ENCODE measurements around the gene MYO1B. TPM values are rescaled to one million over a fixed set of nuclear protein-coding genes. Genes with fewer than 3 reads are reported as not detected.

The MYO1B gene
- total and polyA plus RNA-seq, 2 of the 4 experiments (the other 2 are of a cell fraction) = 57.2 to 116 TPM

DNA sequence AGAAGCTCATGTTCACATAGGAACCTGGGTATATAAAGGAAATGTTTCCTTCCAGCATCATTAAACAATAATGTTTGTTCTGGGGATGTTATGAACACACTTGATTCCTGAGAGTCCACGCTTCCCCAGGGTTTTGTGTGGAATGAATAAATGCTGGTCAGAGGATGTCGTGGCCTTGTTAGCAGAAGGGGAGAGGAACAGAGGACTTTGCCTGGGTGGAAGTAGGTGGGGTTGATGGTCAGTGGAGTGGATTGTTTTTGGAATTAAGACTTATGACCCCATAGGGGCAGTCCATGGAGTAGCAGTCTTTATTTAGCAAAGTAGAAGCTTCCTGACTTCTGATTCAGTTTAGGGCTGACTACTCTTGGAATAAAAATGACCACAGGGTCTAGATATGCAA is 139.6 kb downstream of the MYO1B start:
- Histone ChIP-seq H2BK20ac (ENCODE audit: low read depth, low read length) (peak overlapping the region; percentile 18), H4K20me1 (ENCODE audit: insufficient read depth, low read length) (no peaks in the 10 kb centered on the region), H4K5ac (ENCODE audit: low read depth, low read length) (peak overlapping the region; percentile 69), H3K14ac (replicated peaks; ENCODE audit: low read depth, low read length) (0 out of 2 replicates have a peak overlapping the region, but pooled peaks have one; percentile 8), H3K9ac (ENCODE audit: low read depth, low read length) (no peak overlapping the region), H3K36me3 (ENCODE audit: control insufficient read depth, insufficient read depth, low read length) (peaks cover 33% of the 10 kb centered on the region), H3K23ac (ENCODE audit: low read depth, low read length) (peak overlapping the region; percentile 5; the same call in 1 of the 2 replicates), H3K9me1 (ENCODE audit: insufficient read depth, low read length) (peaks cover 24% of the 10 kb centered on the region), H4K8ac (ENCODE audit: low read depth in 2 of 2, low read length in 2 of 2) (peak overlapping the region; percentile 1 to 55; a peak in 2 of 4 replicates), H3K56ac (ENCODE audit: extremely low read depth, insufficient read depth, low read length) (peak overlapping the region; percentile 1; the same call in 1 of the 2 replicates), H2BK15ac (ENCODE audit: low read depth, low read length) (peak overlapping the region; percentile 18; the same call in 1 of the 3 replicates), H3K4me1 (ENCODE audit: control insufficient read depth, insufficient read depth, low read length) (peaks cover 28% of the 10 kb centered on the region), H3K27me3 (ENCODE audit: control insufficient read depth, insufficient read depth, low read length) (no peaks in the 10 kb centered on the region), H3K27ac (ENCODE audit: insufficient read depth, low read length) (peak overlapping the region; percentile 80; the same call in 1 of the 2 replicates), H2AK9ac (replicated peaks; ENCODE audit: low read depth, low read length, poor library complexity) (peak overlapping the region; percentile 28), H3K4ac (ENCODE audit: low read depth, low read length) (peak overlapping the region; percentile 57), H4K91ac (ENCODE audit: insufficient read depth, low read depth, low read length) (peak overlapping the region; percentile 75), H2BK120ac (ENCODE audit: low read depth, low read length) (peak overlapping the region; percentile 52), H3K18ac (ENCODE audit: low read depth, low read length) (peak overlapping the region; percentile 67), H3K79me1 (ENCODE audit: low read depth in 1 of 2, low read length in 2 of 2) (peaks cover 16 to 42% of the 10 kb centered on the region in 2 experiments), H3K9me3 (ENCODE audit: control insufficient read depth, insufficient read depth, low read length) (no peaks in the 10 kb centered on the region), H3K4me2 (ENCODE audit: low read depth, low read length) (no peak overlapping the region), H3K4me3 (ENCODE audit: insufficient read depth, low read depth, low read length) (no peak overlapping the region), H2BK5ac (ENCODE audit: low read depth, low read length, poor library complexity, severe bottlenecking) (peak overlapping the region; percentile 92), H2AFZ (replicated peaks; ENCODE audit: low read length, poor library complexity) (no peak overlapping the region), H2AK5ac (ENCODE audit: low read depth, low read length) (peak overlapping the region; percentile 9; the same call in 1 of the 2 replicates)
- intact Hi-C loops (cut with micrococcal nuclease) = loop anchor here (5.0 kb wide), 1 partner anchor 88 kb away; no protein-coding TSS in a partner anchor
- no CpG with 5 or more reads among the region's 2 CpGs for WGBS, 2 experiments (ENCODE audit: extremely low coverage in 2 of 2, insufficient read length in 1 of 2)
- in situ Hi-C loops (cut with MboI; ENCODE audit: low sequenced_read_pairs) = no loop called here
- DNase-seq (peak; percentile 15), ATAC-seq (ENCODE audit: low read depth) (peak; percentile 37)
- TF ChIP-seq NFE2L2 (IDR thresholded peaks at IDR 0.05; ENCODE audit: low read depth, low read length) = no peak
- TF ChIP-seq, protein P1, sequence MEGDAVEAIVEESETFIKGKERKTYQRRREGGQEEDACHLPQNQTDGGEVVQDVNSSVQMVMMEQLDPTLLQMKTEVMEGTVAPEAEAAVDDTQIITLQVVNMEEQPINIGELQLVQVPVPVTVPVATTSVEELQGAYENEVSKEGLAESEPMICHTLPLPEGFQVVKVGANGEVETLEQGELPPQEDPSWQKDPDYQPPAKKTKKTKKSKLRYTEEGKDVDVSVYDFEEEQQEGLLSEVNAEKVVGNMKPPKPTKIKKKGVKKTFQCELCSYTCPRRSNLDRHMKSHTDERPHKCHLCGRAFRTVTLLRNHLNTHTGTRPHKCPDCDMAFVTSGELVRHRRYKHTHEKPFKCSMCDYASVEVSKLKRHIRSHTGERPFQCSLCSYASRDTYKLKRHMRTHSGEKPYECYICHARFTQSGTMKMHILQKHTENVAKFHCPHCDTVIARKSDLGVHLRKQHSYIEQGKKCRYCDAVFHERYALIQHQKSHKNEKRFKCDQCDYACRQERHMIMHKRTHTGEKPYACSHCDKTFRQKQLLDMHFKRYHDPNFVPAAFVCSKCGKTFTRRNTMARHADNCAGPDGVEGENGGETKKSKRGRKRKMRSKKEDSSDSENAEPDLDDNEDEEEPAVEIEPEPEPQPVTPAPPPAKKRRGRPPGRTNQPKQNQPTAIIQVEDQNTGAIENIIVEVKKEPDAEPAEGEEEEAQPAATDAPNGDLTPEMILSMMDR (conservative IDR thresholded peaks at IDR 0.05; ENCODE audit: low read depth, low read length) = no peak
- no peak for TF ChIP-seq RCOR1 (IDR thresholded peaks at IDR 0.05; ENCODE audit: insufficient replicate concordance, low read length)
- no peak for TF ChIP-seq CHD1 (IDR thresholded peaks at IDR 0.05; ENCODE audit: low read depth, low read length)
- TF ChIP-seq RAD21 (IDR thresholded peaks at IDR 0.05; ENCODE audit: low read length) = no peak
- TF ChIP-seq, protein P2, sequence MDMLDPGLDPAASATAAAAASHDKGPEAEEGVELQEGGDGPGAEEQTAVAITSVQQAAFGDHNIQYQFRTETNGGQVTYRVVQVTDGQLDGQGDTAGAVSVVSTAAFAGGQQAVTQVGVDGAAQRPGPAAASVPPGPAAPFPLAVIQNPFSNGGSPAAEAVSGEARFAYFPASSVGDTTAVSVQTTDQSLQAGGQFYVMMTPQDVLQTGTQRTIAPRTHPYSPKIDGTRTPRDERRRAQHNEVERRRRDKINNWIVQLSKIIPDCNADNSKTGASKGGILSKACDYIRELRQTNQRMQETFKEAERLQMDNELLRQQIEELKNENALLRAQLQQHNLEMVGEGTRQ (IDR thresholded peaks at IDR 0.05; ENCODE audit: low read depth, low read length) = no peak
- TF ChIP-seq, protein P3, sequence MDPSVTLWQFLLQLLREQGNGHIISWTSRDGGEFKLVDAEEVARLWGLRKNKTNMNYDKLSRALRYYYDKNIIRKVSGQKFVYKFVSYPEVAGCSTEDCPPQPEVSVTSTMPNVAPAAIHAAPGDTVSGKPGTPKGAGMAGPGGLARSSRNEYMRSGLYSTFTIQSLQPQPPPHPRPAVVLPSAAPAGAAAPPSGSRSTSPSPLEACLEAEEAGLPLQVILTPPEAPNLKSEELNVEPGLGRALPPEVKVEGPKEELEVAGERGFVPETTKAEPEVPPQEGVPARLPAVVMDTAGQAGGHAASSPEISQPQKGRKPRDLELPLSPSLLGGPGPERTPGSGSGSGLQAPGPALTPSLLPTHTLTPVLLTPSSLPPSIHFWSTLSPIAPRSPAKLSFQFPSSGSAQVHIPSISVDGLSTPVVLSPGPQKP (IDR thresholded peaks at IDR 0.05; ENCODE audit: borderline replicate concordance, low read depth, low read length) = no peak
- no peak for TF ChIP-seq FOS (IDR thresholded peaks at IDR 0.05; ENCODE audit: low read depth, low read length)
- TF ChIP-seq RFX5 (IDR thresholded peaks at IDR 0.05; ENCODE audit: low read depth, low read length) = no peak
- TF ChIP-seq SMC3 (IDR thresholded peaks at IDR 0.05; ENCODE audit: low read depth, low read length) = no peak
- no peak for TF ChIP-seq MAFK (IDR thresholded peaks at IDR 0.05; ENCODE audit: low read depth, low read length)
- no peak for TF ChIP-seq POLR2A (IDR thresholded peaks at IDR 0.05; ENCODE audit: low read depth, low read length)
- TF ChIP-seq MXI1 (IDR thresholded peaks at IDR 0.05; ENCODE audit: borderline replicate concordance, low read depth, low read length) = no peak
- no peak for TF ChIP-seq CEBPB (IDR thresholded peaks at IDR 0.05; ENCODE audit: low read depth, low read length)
- no peak for TF ChIP-seq MAZ (IDR thresholded peaks at IDR 0.05; ENCODE audit: borderline replicate concordance, low read depth, low read length)
- TF ChIP-seq BHLHE40 (IDR thresholded peaks at IDR 0.05; ENCODE audit: low read depth, low read length) = no peak
- BruUV-seq (replicated peaks) = no TSS peak
- POLR2A ChIA-PET (ENCODE audit: unreplicated experiment) = no interaction called here
- dilution Hi-C loops (cut with HindIII; ENCODE audit: low sequenced_read_pairs, unreplicated experiment) = no loop called here
- CTCF ChIA-PET = no interaction called here

Data from IMR-90 (cell line).